ENCODE results near the gene G6PC3. TPM values are rescaled to one million over a fixed set of nuclear protein-coding genes. Genes with fewer than 3 reads are reported as not detected.
A peak's percentile ranks its signal among the peaks of the same experiment; 100 is the strongest.

Gene G6PC3
- total RNA-seq, 1 experiment from 2014 or later, result 105 TPM

GRCh38 chr17:44084921-44085320 lies 14.4 kb downstream of the G6PC3 start:
- Histone ChIP-seq H3K27me3 (ENCODE audit: insufficient read depth, low read length) (no peaks in the 10 kb centered on the region), H3K4ac (ENCODE audit: low read depth, low read length) (no peak overlapping the region), H3K56ac (ENCODE audit: insufficient read length, low read depth, low read length) (no peak overlapping the region), H2BK120ac (ENCODE audit: low read depth, low read length, poor library complexity, severe bottlenecking) (no peak overlapping the region), H2BK12ac (ENCODE audit: insufficient read length, low read depth, low read length) (no peak overlapping the region), H2AFZ (ENCODE audit: low read length) (no peak overlapping the region), H2AK5ac (ENCODE audit: insufficient read length, low read length) (no peak overlapping the region), H3K4me1 (ENCODE audit: insufficient read depth, low read length) (no peaks in the 10 kb centered on the region), H3K79me2 (ENCODE audit: insufficient read depth, low read length) (no peaks in the 10 kb centered on the region), H3K23ac (ENCODE audit: insufficient read length, low read depth, low read length) (no peak overlapping the region), H2BK15ac (ENCODE audit: low read depth, low read length) (no peak overlapping the region), H3T11ph (ENCODE audit: low read length) (no peak overlapping the region), H4K8ac (replicated peaks; ENCODE audit: insufficient read length, low read depth, low read length) (no peak overlapping the region), H3K27ac (ENCODE audit: insufficient read length, low read depth, low read length) (no peak overlapping the region), H2BK5ac (ENCODE audit: insufficient read length, low read length) (no peak overlapping the region), H3K4me2 (ENCODE audit: insufficient read depth, insufficient read length, low read length) (no peak overlapping the region), H4K91ac (ENCODE audit: insufficient read length, low read depth, low read length) (no peak overlapping the region), H3K23me2 (ENCODE audit: insufficient read length, low read depth, low read length, poor library complexity, severe bottlenecking) (peaks cover 6% of the 10 kb centered on the region), H3K79me1 (ENCODE audit: insufficient read depth, low read depth, low read length, poor library complexity, severe bottlenecking) (no peaks in the 10 kb centered on the region), H3K9me3 (ENCODE audit: control insufficient read depth, low read depth, low read length) (no peaks in the 10 kb centered on the region), H4K20me1 (ENCODE audit: control insufficient read depth, insufficient read depth, insufficient read length) (no peaks in the 10 kb centered on the region), H2BK20ac (ENCODE audit: low read depth, low read length, poor library complexity, severe bottlenecking) (no peak overlapping the region), H3K18ac (ENCODE audit: insufficient read length, low read depth, low read length) (no peak overlapping the region), H4K5ac (ENCODE audit: insufficient read length, low read depth, low read length) (no peak overlapping the region), H3K9ac (ENCODE audit: extremely low read depth, insufficient read length, low read length) (no peak overlapping the region), H3K14ac (ENCODE audit: insufficient read depth, low read length) (no peak overlapping the region)
- no CpG with 5 or more reads among the region's 7 CpGs for WGBS (ENCODE audit: extremely low coverage, insufficient read length, low lambda C conversion rate)
- no peaks in the 10 kb centered on the region for H3K9me3 Mint-ChIP-seq
- no peak for DNase-seq
- peaks cover 39 to 46% of the 10 kb centered on the region in 2 experiments for H3K4me1 Mint-ChIP-seq
- H3K4me3 Mint-ChIP-seq, result peak overlapping the region in 1 of 2 experiments; percentile 40; a peak in 1 of 5 replicates
- peaks cover 3% of the 10 kb centered on the region for H3K27me3 Mint-ChIP-seq (ENCODE audit: low read depth)
- H3K27ac Mint-ChIP-seq, result peak overlapping the region; percentile 57 to 76 (median 74); a peak in 4 of 7 replicates
- H3K36me3 Mint-ChIP-seq (ENCODE audit: insufficient read depth in 1 of 3, low read depth in 3 of 3), result peaks cover 30 to 55% (median 55%) of the 10 kb centered on the region in 3 experiments; a peak in 6 of 7 replicates
- TF ChIP-seq CTCF (conservative IDR thresholded peaks at IDR 0.05), result no peak

Data from H9 (cell line).